Renal cortical epithelial cell (primary cell): Measurements from ENCODE around the gene SSBP3. TPM values are rescaled to one million over a fixed set of nuclear protein-coding genes. Genes with fewer than 3 reads are reported as not detected.

Source experiments
- DNase-seq: peaks from one replicate; pipeline ENCODE4 v3.0.0-alpha.2; 2011; ENCODE audit warnings: low read depth
- total RNA-seq: library from RNA; depleted of rRNA; stranded (reverse); fragments of >200 nt; gene quantifications from 2 replicates; pipeline ENCODE4 v1.2.3, GENCODE V29; 2014

Gene SSBP3
- total RNA-seq, 1 donor from 2014 or later, result 9.0 TPM

GRCh38 chr1:54409156-54410142 lies 3.3 kb upstream of the SSBP3 start:
- no peak for DNase-seq

DNA sequence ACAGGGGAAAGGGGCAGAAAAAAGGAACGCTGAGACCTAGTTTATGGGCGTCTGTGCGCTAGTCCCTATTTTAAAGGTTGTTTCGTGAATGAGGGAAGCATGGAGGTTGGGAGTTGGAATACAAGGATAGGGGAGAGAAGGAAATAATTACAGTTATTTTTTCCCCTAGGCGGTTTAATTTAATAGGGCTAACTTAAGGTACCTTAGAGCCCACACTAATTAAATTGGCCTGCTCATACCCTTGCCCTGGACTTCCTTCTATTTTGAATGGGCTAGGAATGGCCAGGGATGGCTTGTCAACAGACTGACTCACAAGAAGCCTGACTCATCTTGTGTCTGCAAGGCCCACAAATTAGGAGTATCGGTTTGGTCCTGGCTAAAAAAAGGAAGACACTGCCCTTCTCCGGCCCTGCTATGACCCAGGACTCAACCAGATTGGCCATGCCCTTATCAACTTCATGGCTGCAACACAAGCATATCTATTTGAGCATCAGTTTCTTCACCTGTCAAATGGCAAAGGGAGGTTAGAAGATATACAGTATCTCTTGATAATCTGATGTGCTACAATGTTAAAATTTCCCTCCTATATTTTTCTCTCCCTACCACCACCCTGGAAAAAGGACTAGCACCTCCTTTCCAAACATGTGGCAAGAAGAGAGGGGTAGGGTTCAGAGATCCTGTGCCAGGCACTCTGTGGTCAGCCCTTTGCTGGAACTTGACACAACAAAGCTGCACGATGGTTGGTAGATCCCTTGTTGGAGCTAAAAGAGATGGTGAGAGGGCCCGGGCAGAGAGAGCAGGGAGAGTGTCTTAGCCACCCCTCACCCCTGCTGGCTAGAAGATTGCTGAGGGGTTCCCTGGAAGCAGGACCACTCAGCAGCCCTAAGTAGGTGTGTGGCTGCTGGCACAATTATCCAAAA lies 2.2 kb upstream of the SSBP3 start:
- DNase-seq, result peak; percentile 91

- peak; percentile 93 for DNase-seq
These were observed 1.4 kb upstream of the SSBP3 start for GRCh38 chr1:54407404-54408146.

- DNase-seq, result no peak
These were observed 885 bp upstream of the SSBP3 start for GRCh38 chr1:54407154-54407403.

DNA sequence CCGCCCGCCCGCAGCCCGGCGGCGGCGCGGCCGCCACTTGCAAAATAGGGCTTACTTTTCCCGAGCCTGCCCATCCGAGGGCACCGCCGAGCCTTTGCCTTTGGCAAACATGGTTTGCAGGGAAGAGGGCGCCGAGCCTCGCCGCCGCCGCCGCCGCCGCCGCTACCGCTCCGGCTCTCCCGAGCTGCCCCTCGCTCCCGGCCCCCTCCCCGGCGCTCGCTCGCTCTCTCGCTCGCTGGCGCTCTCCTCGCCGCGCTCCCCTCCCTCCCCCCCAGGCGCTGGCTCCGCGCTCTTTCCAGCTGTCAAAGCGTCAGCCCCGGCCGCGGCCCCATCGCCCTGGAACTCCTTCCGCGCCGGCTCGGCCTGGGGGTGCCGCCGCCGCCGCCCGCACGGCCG lies 298 bp downstream of the SSBP3 start:
- no peak for DNase-seq

DNA sequence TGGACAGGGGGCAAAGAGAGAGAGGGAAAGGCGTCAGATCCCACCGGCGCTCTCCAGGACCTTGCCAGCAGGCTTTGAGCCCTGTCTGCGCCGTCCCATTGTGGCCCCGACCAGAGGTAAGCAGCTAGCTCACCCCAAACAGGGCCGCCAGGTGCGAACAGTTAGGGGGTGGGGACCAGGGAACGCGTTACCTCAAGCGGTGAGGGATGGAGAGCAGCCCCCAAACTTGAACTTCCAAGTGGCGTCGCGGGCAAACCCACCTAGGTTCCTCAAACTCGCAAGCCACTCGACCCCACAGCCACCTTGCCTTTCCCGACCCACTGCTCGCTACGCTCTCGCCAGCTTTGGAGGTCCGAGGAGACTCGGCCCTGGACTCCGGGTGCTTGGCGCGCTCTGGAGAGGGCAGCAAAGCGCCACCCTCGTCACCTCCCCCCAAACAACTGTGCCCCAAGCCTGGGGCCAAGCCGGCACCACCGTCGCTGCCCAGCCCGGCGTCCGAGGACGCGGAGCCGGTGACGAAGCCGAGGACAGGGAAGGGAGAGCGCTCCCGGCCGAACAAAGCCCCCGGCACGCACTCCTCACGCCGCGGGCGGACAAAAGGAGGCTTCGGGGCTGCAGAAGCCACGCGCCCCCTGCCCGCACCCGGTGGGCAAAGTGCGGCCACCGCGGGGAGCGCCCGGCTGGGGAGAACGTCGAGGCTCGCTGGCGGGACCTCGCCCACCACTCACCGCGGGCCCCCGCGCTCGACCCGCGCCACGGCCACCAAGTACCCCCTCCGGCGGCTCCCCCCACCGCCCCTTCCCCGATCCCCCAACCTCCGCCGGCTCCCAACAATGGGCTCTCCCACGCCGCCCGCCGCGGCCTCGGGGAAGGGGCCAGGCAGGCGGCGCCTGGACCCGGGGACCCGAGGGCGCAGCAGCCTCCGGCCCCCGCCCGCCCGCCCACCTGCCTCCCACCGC lies 976 bp downstream of the SSBP3 start:
- DNase-seq, result no peak

DNA sequence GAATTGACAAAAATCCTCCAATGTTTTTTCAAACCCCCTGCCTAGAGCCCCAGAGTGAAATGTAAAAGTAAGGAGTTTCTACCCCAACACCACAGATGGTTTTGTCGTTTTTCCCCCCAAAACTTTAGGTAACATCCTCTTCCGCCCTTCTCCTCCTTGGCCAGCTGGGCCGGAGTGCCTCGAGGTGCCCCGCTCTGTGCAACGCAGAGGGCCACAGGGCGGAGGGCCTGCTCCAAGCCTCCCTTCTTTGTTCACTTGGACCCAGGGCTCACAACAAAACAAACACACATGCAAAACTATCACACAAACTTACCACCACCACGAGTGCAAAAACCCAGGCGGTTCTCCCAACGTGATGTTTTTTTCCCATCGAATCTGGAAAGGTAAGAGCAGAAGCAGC lies 1.9 kb downstream of the SSBP3 start:
- DNase-seq, result no peak

DNA sequence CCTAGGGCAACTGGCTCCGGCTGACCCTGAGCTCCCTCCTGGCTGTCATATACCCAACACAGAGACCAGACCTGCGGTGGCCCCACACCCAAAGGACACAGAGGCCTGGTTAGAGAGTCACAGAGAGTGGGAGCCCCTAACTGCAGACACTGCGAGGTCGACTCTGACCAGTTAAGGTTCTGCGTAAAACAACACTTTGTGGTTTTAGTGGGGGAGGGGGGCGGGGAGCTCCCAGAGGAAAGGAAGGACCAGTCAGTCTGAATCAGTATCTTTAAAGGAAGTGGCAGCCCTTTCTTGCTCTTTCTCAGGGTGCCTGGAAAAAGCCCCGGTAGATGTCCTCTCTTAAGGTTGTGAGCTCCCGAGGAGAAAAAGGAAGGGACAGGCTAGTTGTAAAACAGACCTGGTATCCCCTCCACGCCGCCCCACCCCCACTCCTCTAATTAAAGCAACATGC lies 2.4 kb downstream of the SSBP3 start:
- peak; percentile 51 for DNase-seq

DNA sequence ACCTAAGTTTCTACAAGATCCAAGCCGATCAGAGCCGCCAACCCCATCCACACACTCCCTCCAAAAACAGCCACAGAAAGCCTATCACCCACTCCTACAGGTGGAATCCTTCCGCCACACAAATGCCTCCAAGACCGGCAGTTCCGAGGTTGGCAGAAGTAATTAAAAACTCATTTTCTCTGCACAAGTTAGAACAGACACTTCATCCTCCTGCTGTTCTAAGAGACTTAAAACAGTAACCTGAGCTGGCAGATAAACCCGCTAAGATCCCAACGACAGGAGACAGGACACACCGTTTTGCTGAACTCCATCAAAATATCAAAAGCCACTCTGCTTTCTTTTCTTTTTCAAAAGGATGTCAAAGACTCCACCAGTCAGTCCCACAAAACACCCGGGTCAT lies 2.8 kb downstream of the SSBP3 start:
- DNase-seq, result no peak

DNA sequence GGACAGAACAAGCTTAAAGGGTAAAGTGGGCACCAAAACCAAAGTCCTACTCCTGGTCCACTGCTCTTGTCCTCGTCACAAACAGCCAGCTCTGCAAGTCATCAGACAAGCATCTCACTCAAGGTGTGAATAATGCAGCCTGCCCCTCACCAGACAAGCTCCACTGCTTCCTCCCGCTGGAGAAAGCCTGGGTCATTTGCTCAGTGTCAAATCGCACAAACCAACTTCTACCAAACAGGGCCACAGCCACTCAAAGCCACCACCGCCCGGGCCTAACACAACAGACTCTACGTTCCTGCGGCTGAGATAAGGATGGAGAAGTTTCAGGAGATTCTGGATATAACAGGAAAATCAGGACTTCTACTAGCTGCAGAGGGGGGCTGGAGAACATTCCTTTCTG lies 3.3 kb downstream of the SSBP3 start:
- DNase-seq, result peak; percentile 84

- no peak for DNase-seq
These were observed 4.4 kb downstream of the SSBP3 start for GRCh38 chr1:54401799-54402198.

DNA sequence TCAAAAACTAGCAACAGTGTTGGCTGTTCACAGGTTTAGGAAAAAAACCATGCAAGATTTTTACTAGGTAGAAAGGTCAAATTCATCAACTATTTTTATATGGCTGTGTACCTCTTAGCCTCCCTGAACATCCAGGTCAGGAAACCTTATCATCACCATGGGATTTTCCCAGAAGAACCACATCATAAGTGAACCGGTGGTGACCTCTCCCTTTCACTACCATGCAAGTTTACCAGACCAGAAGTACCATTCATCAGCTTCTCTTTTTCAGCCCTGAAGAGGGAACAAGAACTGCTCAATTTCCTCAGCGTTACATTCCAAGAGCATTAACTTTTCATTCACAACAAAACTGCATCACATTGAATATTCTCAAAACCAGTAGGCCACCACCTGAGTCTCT lies 5.9 kb downstream of the SSBP3 start:
- no peak for DNase-seq

DNA sequence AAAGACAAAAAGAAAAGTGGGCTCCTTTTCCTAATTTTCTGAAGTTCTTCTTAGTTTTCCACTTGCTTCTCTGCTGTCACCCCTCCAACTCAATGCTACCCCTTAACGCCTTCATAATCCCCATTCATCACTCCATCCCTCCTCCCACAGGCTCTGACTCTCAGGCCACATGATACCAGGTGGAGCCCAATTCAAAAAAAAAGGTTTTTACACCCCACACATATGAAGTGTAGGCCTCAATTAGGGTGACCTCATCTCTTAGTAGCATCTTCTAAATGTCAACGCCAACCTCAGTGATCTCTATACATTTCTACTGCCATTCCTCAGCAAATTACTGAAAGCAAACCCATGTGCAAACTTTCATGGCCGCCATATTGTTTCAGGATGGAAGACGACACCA lies 6.4 kb downstream of the SSBP3 start:
- DNase-seq, result no peak

- no peak for DNase-seq
These were observed 7.1 kb downstream of the SSBP3 start for GRCh38 chr1:54398963-54399528.

DNA sequence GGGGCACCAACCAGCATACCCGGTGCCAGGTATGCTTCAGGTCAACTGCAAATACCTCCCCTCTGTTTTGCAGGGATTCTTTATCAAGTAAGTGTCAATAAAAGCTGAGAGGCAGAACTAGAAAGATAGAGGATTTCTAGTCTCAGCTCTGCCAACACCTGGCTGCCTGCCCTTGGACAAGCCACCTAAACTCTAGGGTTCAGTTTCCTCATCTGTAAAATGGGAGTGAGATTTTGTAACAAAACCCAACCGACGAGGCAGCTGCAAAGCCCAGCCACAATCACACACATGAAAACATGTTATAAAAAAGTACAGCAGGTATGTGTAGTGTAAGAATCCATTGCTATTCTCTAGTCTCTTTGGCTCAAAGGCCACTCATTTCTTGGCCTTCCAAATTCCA lies 8.2 kb downstream of the SSBP3 start:
- no peak for DNase-seq

DNA sequence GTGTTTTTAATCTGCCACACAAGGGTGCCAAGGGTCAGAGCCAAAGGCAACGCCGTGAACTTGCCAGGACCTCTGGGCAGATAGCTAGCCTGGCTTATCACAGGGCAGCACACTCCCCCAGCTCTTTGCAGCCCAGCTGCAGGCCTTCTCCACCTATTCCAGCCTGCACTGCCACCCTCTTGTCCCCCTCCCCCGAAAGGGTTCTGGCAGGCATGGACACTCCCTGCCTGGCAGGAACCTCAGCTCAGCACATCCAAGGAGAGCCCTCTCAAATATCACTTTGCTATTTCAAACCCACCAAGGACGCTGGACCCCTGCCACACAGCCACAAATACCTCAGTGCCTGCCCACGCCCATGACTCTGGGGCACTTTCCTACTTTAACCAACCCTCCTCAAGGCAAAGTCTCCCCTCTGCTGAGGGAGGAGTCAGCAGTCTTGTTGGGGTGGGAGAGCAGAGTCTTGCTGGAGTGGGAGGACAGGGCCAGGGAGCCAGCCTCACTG lies 9.1 kb downstream of the SSBP3 start:
- no peak for DNase-seq

GRCh38 chr1:54396261-54396933 lies 9.8 kb downstream of the SSBP3 start:
- DNase-seq, result no peak

GRCh38 chr1:54395281-54395934 lies 10.8 kb downstream of the SSBP3 start:
- DNase-seq, result no peak

DNA sequence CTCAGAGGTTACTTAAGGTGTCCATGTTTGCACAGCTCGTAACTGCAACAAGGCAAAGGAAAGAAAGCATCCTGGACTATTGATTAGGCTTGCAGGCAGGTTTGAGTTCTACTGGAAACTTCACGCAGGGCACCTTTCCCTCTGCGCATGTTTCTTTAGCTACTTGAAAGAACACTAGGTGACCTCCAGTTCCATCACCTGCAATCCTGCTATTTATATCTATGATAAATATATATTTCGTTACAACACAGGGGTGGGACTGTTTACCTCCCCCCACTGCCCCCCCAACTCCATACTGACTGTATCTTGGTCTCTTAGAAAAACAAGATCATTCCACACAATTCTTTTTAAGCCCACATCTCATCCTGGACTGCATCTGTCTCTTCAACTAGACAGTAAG lies 12.1 kb downstream of the SSBP3 start:
- no peak for DNase-seq
